HepG2 (cell line): ENCODE measurements around the gene PCDHB1. TPM values are rescaled to one million over a fixed set of nuclear protein-coding genes. Genes with fewer than 3 reads are reported as not detected.

Source experiments
- AGO1 ChIP-seq: fragments of 200-400 bp; formaldehyde crosslinking; IDR thresholded peaks from 2 replicates; pipeline ENCODE4 v1.6.1; 2017; ENCODE audit warnings: mild to moderate bottlenecking, low read depth, low read length, moderate library complexity; ENCODE audit not compliant: poor library complexity, severe bottlenecking
- DMAP1 ChIP-seq: IDR thresholded peaks from 2 replicates; pipeline ENCODE4 v1.6.1; 2016
- JUND ChIP-seq: sonication (generic); formaldehyde crosslinking; IDR thresholded peaks from 2 replicates; pipeline ENCODE4 v1.8.0; 2022; ENCODE audit warnings: mild to moderate bottlenecking, missing genetic modification reagents
- NFIC ChIP-seq: IDR thresholded peaks from 2 replicates; pipeline ENCODE4 v1.6.1; 2012; ENCODE audit warnings: mild to moderate bottlenecking, low read length, inconsistent platforms
- PAX8 ChIP-seq: sonication (generic); formaldehyde crosslinking; IDR thresholded peaks from 2 replicates; pipeline ENCODE4 v1.8.0; 2022; ENCODE audit warnings: mild to moderate bottlenecking, missing genetic modification reagents, borderline replicate concordance
- POLR2AphosphoS5 ChIP-seq: IDR thresholded peaks from 2 replicates; pipeline ENCODE4 v1.6.1; 2012; ENCODE audit warnings: low read depth, low read length
- RAD21 ChIP-seq: fragments of 450-650 bp; formaldehyde crosslinking; IDR thresholded peaks from 2 replicates; pipeline ENCODE4 v1.5.0; 2020; ENCODE audit warnings: mild to moderate bottlenecking
- ZKSCAN8 ChIP-seq: IDR thresholded peaks from 2 replicates; pipeline ENCODE4 v1.6.1; 2016; ENCODE audit warnings: borderline replicate concordance, missing genetic modification reagents, missing compliant biosample characterization
- ZNF207 ChIP-seq: fragments of 450-650 bp; IDR thresholded peaks from 2 replicates; pipeline ENCODE4 v1.6.1; 2016; ENCODE audit warnings: antibody characterized with exemption, borderline replicate concordance
- ZNF367 ChIP-seq: sonication (generic); formaldehyde crosslinking; IDR thresholded peaks from 2 replicates; pipeline ENCODE4 v1.4.0; 2020; ENCODE audit warnings: missing genetic modification reagents, borderline replicate concordance
- ZNF773 ChIP-seq: sonication (generic); formaldehyde crosslinking; IDR thresholded peaks from 2 replicates; pipeline ENCODE4 v1.4.0; 2020; ENCODE audit warnings: missing genetic modification reagents, borderline replicate concordance
- ZNF891 ChIP-seq: sonication (generic); formaldehyde crosslinking; IDR thresholded peaks from 2 replicates; pipeline ENCODE4 v1.5.0; 2020; ENCODE audit warnings: mild to moderate bottlenecking, missing genetic modification reagents
- polyA plus RNA-seq, 8 experiments: library from polyadenylated mRNA; depleted of rRNA in 3 of 8; stranded (reverse) in 7 of 8; unstranded in 1 of 8; fragments of >200 nt; fragmentation: Illumina TruSeq in 4 of 8; extraction: Trizol in 4 of 8; gene quantifications; 2 replicates each; pipeline versions ENCODE4 v1.2.1 to v1.2.3, GENCODE V29; 2011 to 2016; ENCODE audit warnings: low read depth in 4 of 8, missing spikeins in 1 of 8, mixed read lengths in 1 of 8; ENCODE audit not compliant: insufficient read depth in 1 of 8
- total RNA-seq, 5 experiments: library from RNA; depleted of rRNA; stranded (reverse); fragments of >200 nt; fragmentation: Illumina TruSeq; extraction: Trizol; gene quantifications; 2 replicates each; pipeline ENCODE4 v1.2.3, GENCODE V29; 2016; ENCODE audit warnings: low read depth in 1 of 5
- TF ChIP-seq, protein P1 (sequence below): sonication (generic); formaldehyde crosslinking; IDR thresholded peaks from 2 replicates; pipeline ENCODE4 v1.5.1; 2020; ENCODE audit warnings: mild to moderate bottlenecking, moderate library complexity, missing genetic modification reagents
- TF ChIP-seq, protein P2 (sequence below): sonication (generic); formaldehyde crosslinking; IDR thresholded peaks from 2 replicates; pipeline ENCODE4 v1.5.1; 2020; ENCODE audit warnings: missing genetic modification reagents, mild to moderate bottlenecking, borderline replicate concordance
- TF ChIP-seq, protein P3 (sequence below): IDR thresholded peaks from 2 replicates; pipeline ENCODE4 v1.6.1; 2016; ENCODE audit warnings: missing genetic modification reagents, missing compliant biosample characterization
- TF ChIP-seq, protein P4 (sequence below): sonication (generic); formaldehyde crosslinking; IDR thresholded peaks from 2 replicates; pipeline ENCODE4 v1.4.0; 2020; ENCODE audit warnings: missing genetic modification reagents, borderline replicate concordance
- TF ChIP-seq, protein P5 (sequence below): sonication (generic); formaldehyde crosslinking; IDR thresholded peaks from 2 replicates; pipeline ENCODE4 v1.4.0; 2020; ENCODE audit warnings: missing genetic modification reagents

The PCDHB1 gene
- total and polyA plus RNA-seq, 2 of the 13 experiments (the other 11 are each of a cell fraction or from before 2014, with no cell fraction given), result not detected

DNA sequence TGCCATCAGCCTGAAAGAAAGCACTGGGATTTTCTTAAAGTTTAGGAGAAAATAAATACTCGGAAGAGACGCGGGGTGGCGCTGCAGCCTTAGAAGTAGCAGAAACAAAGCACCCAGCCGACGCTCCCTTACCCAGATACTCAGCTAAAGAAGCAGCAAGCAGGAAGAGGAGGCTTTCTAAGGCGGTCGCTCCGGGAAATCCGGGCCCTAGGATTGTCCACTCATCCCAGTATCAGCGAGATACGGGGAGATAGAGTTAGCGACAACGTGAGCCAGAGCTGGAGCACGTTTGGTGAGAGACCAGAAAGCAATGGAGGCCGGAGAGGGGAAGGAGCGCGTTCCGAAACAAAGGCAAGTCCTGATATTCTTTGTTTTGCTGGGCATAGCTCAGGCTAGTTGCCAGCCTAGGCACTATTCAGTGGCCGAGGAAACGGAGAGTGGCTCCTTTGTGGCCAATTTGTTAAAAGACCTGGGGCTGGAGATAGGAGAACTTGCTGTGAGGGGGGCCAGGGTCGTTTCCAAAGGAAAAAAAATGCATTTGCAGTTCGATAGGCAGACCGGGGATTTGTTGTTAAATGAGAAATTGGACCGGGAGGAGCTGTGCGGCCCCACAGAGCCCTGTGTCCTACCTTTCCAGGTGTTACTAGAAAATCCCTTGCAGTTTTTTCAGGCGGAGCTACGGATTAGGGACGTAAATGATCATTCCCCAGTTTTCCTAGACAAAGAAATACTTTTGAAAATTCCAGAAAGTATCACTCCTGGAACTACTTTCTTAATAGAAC is 43.5 kb downstream of the PCDHB1 start, which contains the start of gene PCDHB2 (continued):
- TF ChIP-seq, protein P1, sequence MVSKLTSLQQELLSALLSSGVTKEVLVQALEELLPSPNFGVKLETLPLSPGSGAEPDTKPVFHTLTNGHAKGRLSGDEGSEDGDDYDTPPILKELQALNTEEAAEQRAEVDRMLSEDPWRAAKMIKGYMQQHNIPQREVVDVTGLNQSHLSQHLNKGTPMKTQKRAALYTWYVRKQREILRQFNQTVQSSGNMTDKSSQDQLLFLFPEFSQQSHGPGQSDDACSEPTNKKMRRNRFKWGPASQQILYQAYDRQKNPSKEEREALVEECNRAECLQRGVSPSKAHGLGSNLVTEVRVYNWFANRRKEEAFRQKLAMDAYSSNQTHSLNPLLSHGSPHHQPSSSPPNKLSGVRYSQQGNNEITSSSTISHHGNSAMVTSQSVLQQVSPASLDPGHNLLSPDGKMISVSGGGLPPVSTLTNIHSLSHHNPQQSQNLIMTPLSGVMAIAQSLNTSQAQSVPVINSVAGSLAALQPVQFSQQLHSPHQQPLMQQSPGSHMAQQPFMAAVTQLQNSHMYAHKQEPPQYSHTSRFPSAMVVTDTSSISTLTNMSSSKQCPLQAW, result peak; percentile 51; the same call in 1 of the 2 replicates
- TF ChIP-seq PAX8 (no peak), ZNF367 (CRISPR knock-in tag) (no peak), ZNF891 (CRISPR knock-in tag) (0 out of 2 replicates have a peak, but pooled peaks have one; percentile 37), AGO1 (no peak), ZKSCAN8 (CRISPR knock-in tag) (0 out of 2 replicates have a peak, but pooled peaks have one; percentile 45), ZNF207 (no peak), ZNF773 (CRISPR knock-in tag) (no peak), RAD21 (CRISPR knock-in tag) (peak; percentile 69), NFIC (no peak), DMAP1 (CRISPR knock-in tag) (peak; percentile 40; the same call in 1 of the 2 replicates), JUND (CRISPR knock-in tag) (no peak), POLR2AphosphoS5 (peak; percentile 60)
- TF ChIP-seq, protein P2, sequence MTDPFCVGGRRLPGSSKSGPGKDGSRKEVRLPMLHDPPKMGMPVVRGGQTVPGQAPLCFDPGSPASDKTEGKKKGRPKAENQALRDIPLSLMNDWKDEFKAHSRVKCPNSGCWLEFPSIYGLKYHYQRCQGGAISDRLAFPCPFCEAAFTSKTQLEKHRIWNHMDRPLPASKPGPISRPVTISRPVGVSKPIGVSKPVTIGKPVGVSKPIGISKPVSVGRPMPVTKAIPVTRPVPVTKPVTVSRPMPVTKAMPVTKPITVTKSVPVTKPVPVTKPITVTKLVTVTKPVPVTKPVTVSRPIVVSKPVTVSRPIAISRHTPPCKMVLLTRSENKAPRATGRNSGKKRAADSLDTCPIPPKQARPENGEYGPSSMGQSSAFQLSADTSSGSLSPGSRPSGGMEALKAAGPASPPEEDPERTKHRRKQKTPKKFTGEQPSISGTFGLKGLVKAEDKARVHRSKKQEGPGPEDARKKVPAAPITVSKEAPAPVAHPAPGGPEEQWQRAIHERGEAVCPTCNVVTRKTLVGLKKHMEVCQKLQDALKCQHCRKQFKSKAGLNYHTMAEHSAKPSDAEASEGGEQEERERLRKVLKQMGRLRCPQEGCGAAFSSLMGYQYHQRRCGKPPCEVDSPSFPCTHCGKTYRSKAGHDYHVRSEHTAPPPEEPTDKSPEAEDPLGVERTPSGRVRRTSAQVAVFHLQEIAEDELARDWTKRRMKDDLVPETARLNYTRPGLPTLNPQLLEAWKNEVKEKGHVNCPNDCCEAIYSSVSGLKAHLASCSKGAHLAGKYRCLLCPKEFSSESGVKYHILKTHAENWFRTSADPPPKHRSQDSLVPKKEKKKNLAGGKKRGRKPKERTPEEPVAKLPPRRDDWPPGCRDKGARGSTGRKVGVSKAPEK (CRISPR knock-in tag), result peak; percentile 51; the same call in 1 of the 2 replicates
- TF ChIP-seq, protein P3, sequence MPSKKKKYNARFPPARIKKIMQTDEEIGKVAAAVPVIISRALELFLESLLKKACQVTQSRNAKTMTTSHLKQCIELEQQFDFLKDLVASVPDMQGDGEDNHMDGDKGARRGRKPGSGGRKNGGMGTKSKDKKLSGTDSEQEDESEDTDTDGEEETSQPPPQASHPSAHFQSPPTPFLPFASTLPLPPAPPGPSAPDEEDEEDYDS (CRISPR knock-in tag), result peak; percentile 49; the same call in 1 of the 2 replicates
- TF ChIP-seq, protein P4, sequence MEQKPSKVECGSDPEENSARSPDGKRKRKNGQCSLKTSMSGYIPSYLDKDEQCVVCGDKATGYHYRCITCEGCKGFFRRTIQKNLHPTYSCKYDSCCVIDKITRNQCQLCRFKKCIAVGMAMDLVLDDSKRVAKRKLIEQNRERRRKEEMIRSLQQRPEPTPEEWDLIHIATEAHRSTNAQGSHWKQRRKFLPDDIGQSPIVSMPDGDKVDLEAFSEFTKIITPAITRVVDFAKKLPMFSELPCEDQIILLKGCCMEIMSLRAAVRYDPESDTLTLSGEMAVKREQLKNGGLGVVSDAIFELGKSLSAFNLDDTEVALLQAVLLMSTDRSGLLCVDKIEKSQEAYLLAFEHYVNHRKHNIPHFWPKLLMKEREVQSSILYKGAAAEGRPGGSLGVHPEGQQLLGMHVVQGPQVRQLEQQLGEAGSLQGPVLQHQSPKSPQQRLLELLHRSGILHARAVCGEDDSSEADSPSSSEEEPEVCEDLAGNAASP (CRISPR knock-in tag), result 0 out of 2 replicates have a peak, but pooled peaks have one; percentile 11
- TF ChIP-seq, protein P5, sequence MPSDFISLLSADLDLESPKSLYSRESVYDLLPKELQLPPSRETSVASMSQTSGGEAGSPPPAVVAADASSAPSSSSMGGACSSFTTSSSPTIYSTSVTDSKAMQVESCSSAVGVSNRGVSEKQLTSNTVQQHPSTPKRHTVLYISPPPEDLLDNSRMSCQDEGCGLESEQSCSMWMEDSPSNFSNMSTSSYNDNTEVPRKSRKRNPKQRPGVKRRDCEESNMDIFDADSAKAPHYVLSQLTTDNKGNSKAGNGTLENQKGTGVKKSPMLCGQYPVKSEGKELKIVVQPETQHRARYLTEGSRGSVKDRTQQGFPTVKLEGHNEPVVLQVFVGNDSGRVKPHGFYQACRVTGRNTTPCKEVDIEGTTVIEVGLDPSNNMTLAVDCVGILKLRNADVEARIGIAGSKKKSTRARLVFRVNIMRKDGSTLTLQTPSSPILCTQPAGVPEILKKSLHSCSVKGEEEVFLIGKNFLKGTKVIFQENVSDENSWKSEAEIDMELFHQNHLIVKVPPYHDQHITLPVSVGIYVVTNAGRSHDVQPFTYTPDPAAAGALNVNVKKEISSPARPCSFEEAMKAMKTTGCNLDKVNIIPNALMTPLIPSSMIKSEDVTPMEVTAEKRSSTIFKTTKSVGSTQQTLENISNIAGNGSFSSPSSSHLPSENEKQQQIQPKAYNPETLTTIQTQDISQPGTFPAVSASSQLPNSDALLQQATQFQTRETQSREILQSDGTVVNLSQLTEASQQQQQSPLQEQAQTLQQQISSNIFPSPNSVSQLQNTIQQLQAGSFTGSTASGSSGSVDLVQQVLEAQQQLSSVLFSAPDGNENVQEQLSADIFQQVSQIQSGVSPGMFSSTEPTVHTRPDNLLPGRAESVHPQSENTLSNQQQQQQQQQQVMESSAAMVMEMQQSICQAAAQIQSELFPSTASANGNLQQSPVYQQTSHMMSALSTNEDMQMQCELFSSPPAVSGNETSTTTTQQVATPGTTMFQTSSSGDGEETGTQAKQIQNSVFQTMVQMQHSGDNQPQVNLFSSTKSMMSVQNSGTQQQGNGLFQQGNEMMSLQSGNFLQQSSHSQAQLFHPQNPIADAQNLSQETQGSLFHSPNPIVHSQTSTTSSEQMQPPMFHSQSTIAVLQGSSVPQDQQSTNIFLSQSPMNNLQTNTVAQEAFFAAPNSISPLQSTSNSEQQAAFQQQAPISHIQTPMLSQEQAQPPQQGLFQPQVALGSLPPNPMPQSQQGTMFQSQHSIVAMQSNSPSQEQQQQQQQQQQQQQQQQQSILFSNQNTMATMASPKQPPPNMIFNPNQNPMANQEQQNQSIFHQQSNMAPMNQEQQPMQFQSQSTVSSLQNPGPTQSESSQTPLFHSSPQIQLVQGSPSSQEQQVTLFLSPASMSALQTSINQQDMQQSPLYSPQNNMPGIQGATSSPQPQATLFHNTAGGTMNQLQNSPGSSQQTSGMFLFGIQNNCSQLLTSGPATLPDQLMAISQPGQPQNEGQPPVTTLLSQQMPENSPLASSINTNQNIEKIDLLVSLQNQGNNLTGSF, result no peak
